ENCODE data around the gene PNKD. TPM values are rescaled to one million over a fixed set of nuclear protein-coding genes. Genes with fewer than 3 reads are reported as not detected.

Gene PNKD
- total and polyA plus RNA-seq, 10 of the 15 experiments (the other 5 are each of a cell fraction or from before 2014, with no cell fraction given), result 27.2 to 106 (median 61.3) TPM

- Histone ChIP-seq H3K4me3 (no peak overlapping the region), H4K20me1 (ENCODE audit: control insufficient read depth, insufficient read depth) (no peaks in the 10 kb centered on the region; the same call in 1 of the 2 replicates), H3K27ac (ENCODE audit: control insufficient read depth, insufficient read depth) (no peak overlapping the region), H3K27me3 (replicated peaks in 1 of 2; ENCODE audit: control insufficient read depth in 2 of 2, insufficient read depth in 2 of 2, low read length in 1 of 2) (no peaks in the 10 kb centered on the region), H3K79me2 (ENCODE audit: control insufficient read depth, insufficient read depth, low read length) (no peaks in the 10 kb centered on the region), H3K36me3 (ENCODE audit: control insufficient read depth in 2 of 2, insufficient read depth in 2 of 2, low read length in 1 of 2) (peaks cover 35 to 65% of the 10 kb centered on the region in 2 experiments), H3K9me3 (replicated peaks; ENCODE audit: control insufficient read depth, insufficient read depth, low read length) (no peaks in the 10 kb centered on the region), H3K9ac (ENCODE audit: control insufficient read depth, insufficient read depth, low read length) (no peak overlapping the region), H3K4me1 (ENCODE audit: control insufficient read depth, insufficient read depth, low read length) (no peaks in the 10 kb centered on the region), H3K4me2 (ENCODE audit: control insufficient read depth, insufficient read depth) (no peak overlapping the region), H2AFZ (ENCODE audit: control insufficient read depth, low read depth, low read length) (no peak overlapping the region)
- in situ Hi-C loops (cut with MboI) (no loop called here), intact Hi-C loops (cut with micrococcal nuclease; ENCODE audit: unreplicated experiment) (loop anchor here (5.0 kb wide), 1 partner anchor 57 kb away; no protein-coding TSS in a partner anchor)
- RAD21 ChIA-PET (ENCODE audit: unreplicated experiment), result interaction anchor here (0.5 kb wide), 1 partner anchor 1003 kb away, joined by 3 read pairs; no protein-coding TSS in a partner anchor
- WGBS (ENCODE audit: insufficient coverage, insufficient replicate concordance, low lambda C conversion rate, missing lambda C conversion rate), result 100% methylated on average over 1 of the region's 1 CpG
- SMC1A ChIA-PET (ENCODE audit: uncharacterized antibody, unreplicated experiment), result interaction anchor here (0.7 to 1.5 kb wide), 2 partner anchors 10 to 80 kb away, joined by 3 to 4 read pairs; no protein-coding TSS in a partner anchor
- TF ChIP-seq PAX8 (IDR thresholded peaks at IDR 0.05) (no peak), PML (IDR thresholded peaks at IDR 0.05; ENCODE audit: low read length) (no peak), TARDBP (IDR thresholded peaks at IDR 0.05; ENCODE audit: borderline replicate concordance) (no peak), USF1 (IDR thresholded peaks at IDR 0.05; ENCODE audit: borderline replicate concordance, extremely low read length, insufficient read depth, low read depth, low read length) (no peak), ZSCAN29 (IDR thresholded peaks at IDR 0.05) (no peak), CBX5 (IDR thresholded peaks at IDR 0.05; ENCODE audit: low read depth) (no peak), HDAC6 (IDR thresholded peaks at IDR 0.05; ENCODE audit: unreplicated experiment) (no peak), FOS (IDR thresholded peaks at IDR 0.05; ENCODE audit: borderline replicate concordance, extremely low read depth, insufficient read length) (no peak)
- TF ChIP-seq, protein P1, sequence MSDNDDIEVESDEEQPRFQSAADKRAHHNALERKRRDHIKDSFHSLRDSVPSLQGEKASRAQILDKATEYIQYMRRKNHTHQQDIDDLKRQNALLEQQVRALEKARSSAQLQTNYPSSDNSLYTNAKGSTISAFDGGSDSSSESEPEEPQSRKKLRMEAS (IDR thresholded peaks at IDR 0.05; ENCODE audit: low read depth, low read length), result no peak
- TF ChIP-seq, protein P2, sequence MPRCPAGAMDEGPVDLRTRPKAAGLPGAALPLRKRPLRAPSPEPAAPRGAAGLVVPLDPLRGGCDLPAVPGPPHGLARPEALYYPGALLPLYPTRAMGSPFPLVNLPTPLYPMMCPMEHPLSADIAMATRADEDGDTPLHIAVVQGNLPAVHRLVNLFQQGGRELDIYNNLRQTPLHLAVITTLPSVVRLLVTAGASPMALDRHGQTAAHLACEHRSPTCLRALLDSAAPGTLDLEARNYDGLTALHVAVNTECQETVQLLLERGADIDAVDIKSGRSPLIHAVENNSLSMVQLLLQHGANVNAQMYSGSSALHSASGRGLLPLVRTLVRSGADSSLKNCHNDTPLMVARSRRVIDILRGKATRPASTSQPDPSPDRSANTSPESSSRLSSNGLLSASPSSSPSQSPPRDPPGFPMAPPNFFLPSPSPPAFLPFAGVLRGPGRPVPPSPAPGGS (IDR thresholded peaks at IDR 0.05; ENCODE audit: borderline replicate concordance, insufficient read depth, low read depth, low read length, poor library complexity, severe bottlenecking), result no peak
- ATAC-seq, result no peak
- no peak for DNase-seq (ENCODE audit: low read depth, low spot score)
- BruUV-seq (replicated peaks), result TSS peak; percentile 23
- POLR2A ChIA-PET, result interaction anchor here (1.4 to 1.7 kb wide), 2 partner anchors 9 to 28 kb away, joined by 3 to 4 read pairs; partner anchors contain the start of gene ARPC2
- CTCF ChIA-PET, result interaction anchor here (2.1 kb wide), 1 partner anchor 13 kb away, joined by 10 read pairs; no protein-coding TSS in a partner anchor
- FAIRE-seq, result no peak
Observed at GRCh38 chr2:218244204-218244603, 26.1 kb upstream of the PNKD start.
